Measurements from ENCODE around the gene NTNG1.
"Not testable (repeated sequence)": the region's sequence is repeated elsewhere in the genome, so short reads cannot be mapped to it uniquely, and the experiment has no call there.

Gene NTNG1

GRCh38 chr1:107196973-107197562, 56.2 kb downstream of the NTNG1 start:
- DNase-seq (ENCODE audit: low read depth in 2 of 2), result no peak

- DNase-seq (ENCODE audit: low read depth in 2 of 2), result no peak
These were observed 57.7 kb downstream of the NTNG1 start for GRCh38 chr1:107198561-107198960.

GRCh38 chr1:107200631-107201030, 59.8 kb downstream of the NTNG1 start:
- DNase-seq (ENCODE audit: low read depth in 2 of 2), result no peak

- DNase-seq (ENCODE audit: low read depth in 2 of 2), result no peak
These were observed 61.2 kb downstream of the NTNG1 start for GRCh38 chr1:107202007-107202406.

GRCh38 chr1:107213225-107213624, 72.4 kb downstream of the NTNG1 start:
- DNase-seq (ENCODE audit: low read depth in 2 of 2), result no peak

- DNase-seq (ENCODE audit: low read depth in 2 of 2), result no peak
These were observed 79.2 kb downstream of the NTNG1 start for GRCh38 chr1:107220036-107220435.

GRCh38 chr1:107225706-107226105, 84.9 kb downstream of the NTNG1 start:
- no peak for DNase-seq (ENCODE audit: low read depth in 2 of 2)

- no peak for DNase-seq (ENCODE audit: low read depth in 2 of 2)
These were observed 88.0 kb downstream of the NTNG1 start for GRCh38 chr1:107228704-107229371.

GRCh38 chr1:107229711-107230110, 88.9 kb downstream of the NTNG1 start:
- DNase-seq (ENCODE audit: low read depth in 2 of 2), result no peak

GRCh38 chr1:107230121-107230520, 89.3 kb downstream of the NTNG1 start:
- no peak for DNase-seq (ENCODE audit: low read depth in 2 of 2)

- DNase-seq (ENCODE audit: low read depth in 2 of 2), result no peak
These were observed 90.5 kb downstream of the NTNG1 start for GRCh38 chr1:107231291-107231690.

GRCh38 chr1:107232426-107232825, 91.6 kb downstream of the NTNG1 start:
- no peak for DNase-seq (ENCODE audit: low read depth in 2 of 2)

GRCh38 chr1:107236760-107237159, 95.9 kb downstream of the NTNG1 start:
- DNase-seq (ENCODE audit: low read depth in 2 of 2), result not testable (repeated sequence)

- no peak for DNase-seq (ENCODE audit: low read depth in 2 of 2)
These were observed 102.6 kb downstream of the NTNG1 start for GRCh38 chr1:107243461-107243860.

- DNase-seq (ENCODE audit: low read depth in 2 of 2), result no peak
These were observed 104.1 kb downstream of the NTNG1 start for GRCh38 chr1:107244709-107245500.

GRCh38 chr1:107246775-107247345, 106.0 kb downstream of the NTNG1 start:
- no peak for DNase-seq (ENCODE audit: low read depth in 2 of 2)

- no peak for DNase-seq (ENCODE audit: low read depth in 2 of 2)
These were observed 106.8 kb downstream of the NTNG1 start for GRCh38 chr1:107247679-107248078.

- no peak for DNase-seq (ENCODE audit: low read depth in 2 of 2)
These were observed 109.3 kb downstream of the NTNG1 start for GRCh38 chr1:107250169-107250568.

GRCh38 chr1:107251083-107251482, 110.2 kb downstream of the NTNG1 start:
- no peak for DNase-seq (ENCODE audit: low read depth in 2 of 2)

- DNase-seq (ENCODE audit: low read depth in 2 of 2), result no peak
These were observed 111.0 kb downstream of the NTNG1 start for GRCh38 chr1:107251839-107252238.

GRCh38 chr1:107252271-107252670, 111.4 kb downstream of the NTNG1 start:
- DNase-seq (ENCODE audit: low read depth in 2 of 2), result no peak

GRCh38 chr1:107254306-107254705, 113.5 kb downstream of the NTNG1 start:
- DNase-seq (ENCODE audit: low read depth in 2 of 2), result no peak

GRCh38 chr1:107255469-107255868, 114.6 kb downstream of the NTNG1 start:
- DNase-seq (ENCODE audit: low read depth in 2 of 2), result no peak

All from fibroblast of skin of left biceps (primary cell).